Naive B cell (primary cell): Measurements from ENCODE around the gene TBC1D26. TPM values are rescaled to one million over a fixed set of nuclear protein-coding genes. Genes with fewer than 3 reads are reported as not detected.
"Not testable (repeated sequence)": the region's sequence is repeated elsewhere in the genome, so short reads cannot be mapped to it uniquely, and the experiment has no call there.

Experiments used
- ATAC-seq, 2 donors: fragments of 150-1000 bp; cut with Tn5 transposase; 2 replicates each; pipeline ENCODE4 v1.10.0; 2021; ENCODE audit warnings: low read depth in 2 of 2, mild to moderate bottlenecking in 2 of 2, moderate library complexity in 2 of 2
- DNase-seq: peaks from one replicate; pipeline ENCODE4 v3.0.0; 2022
- H3K27ac Mint-ChIP-seq, 6 donors: one replicate each; pipeline ENCODE4 v1.8.0; 2020 to 2022; ENCODE audit warnings: mild to moderate bottlenecking in 6 of 6, mixed read lengths in 6 of 6, moderate library complexity in 5 of 6, inconsistent platforms in 2 of 6
- H3K27me3 Mint-ChIP-seq, 3 donors: one replicate each; pipeline ENCODE4 v1.8.0; 2021 to 2022; ENCODE audit warnings: mixed read lengths in 3 of 3, mild to moderate bottlenecking in 1 of 3
- H3K36me3 Mint-ChIP-seq, 2 donors: one replicate each; pipeline ENCODE4 v1.8.0; 2020 to 2022; ENCODE audit warnings: mixed read lengths in 2 of 2, inconsistent platforms in 1 of 2, mild to moderate bottlenecking in 1 of 2
- H3K4me1 Mint-ChIP-seq, 3 donors: one replicate each; pipeline ENCODE4 v1.8.0; 2020 to 2022; ENCODE audit warnings: mixed read lengths in 3 of 3, inconsistent platforms in 1 of 3, mild to moderate bottlenecking in 1 of 3, moderate library complexity in 1 of 3
- H3K4me3 Mint-ChIP-seq, 8 donors: one replicate each; pipeline ENCODE4 v1.8.0; 2020 to 2022; ENCODE audit warnings: mild to moderate bottlenecking in 8 of 8, mixed read lengths in 8 of 8, moderate library complexity in 8 of 8, inconsistent platforms in 2 of 8
- H3K9me3 Mint-ChIP-seq, 7 donors: one replicate each; pipeline ENCODE4 v1.8.0; 2020 to 2022; ENCODE audit warnings: mixed read lengths in 7 of 7, mild to moderate bottlenecking in 5 of 7, inconsistent platforms in 2 of 7, moderate library complexity in 1 of 7
- polyA plus RNA-seq, 6 donors: library from polyadenylated mRNA; unstranded; fragments of 300-500 nt; fragmentation: Illumina TruSeq; gene quantifications; one replicate each; pipeline ENCODE4 v1.2.3, GENCODE V29; 2021; ENCODE audit warnings: low read depth in 6 of 6

Gene TBC1D26
- polyA plus RNA-seq, 6 donors from 2014 or later, result not detected

DNA sequence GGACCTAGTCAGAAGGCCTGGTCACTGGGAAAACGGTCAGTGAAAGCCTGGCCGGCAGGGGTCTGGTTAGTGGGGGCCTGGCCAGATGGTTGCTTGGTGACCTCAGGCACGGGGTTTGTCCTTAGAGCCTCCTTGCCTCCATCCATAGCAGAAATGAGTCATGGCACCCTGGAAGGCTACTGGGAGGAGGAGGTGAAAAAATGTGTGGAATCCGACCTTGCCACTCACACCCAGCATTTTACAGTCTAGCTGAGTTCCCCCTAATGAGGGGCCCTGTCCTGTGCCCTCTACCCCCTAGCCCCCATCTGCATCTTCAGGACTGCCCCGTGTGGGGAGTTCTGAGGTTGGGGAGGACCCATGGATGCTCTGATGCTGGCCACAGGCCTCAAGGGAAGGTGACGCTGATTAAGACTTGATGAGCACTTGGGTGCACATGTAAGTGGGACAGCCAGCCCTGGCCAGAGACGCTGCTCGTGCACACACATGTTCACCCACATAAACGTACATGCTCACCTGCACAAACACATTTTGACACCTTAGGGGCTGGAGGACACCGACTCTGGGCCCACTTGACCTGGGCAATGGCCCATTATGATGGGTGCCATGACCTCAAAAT lies 1.2 kb downstream of the TBC1D26 start:
- not testable (repeated sequence) for ATAC-seq, H3K27me3 Mint-ChIP-seq, DNase-seq, H3K36me3 Mint-ChIP-seq, H3K4me1 Mint-ChIP-seq, H3K27ac Mint-ChIP-seq, H3K4me3 Mint-ChIP-seq, H3K9me3 Mint-ChIP-seq

DNA sequence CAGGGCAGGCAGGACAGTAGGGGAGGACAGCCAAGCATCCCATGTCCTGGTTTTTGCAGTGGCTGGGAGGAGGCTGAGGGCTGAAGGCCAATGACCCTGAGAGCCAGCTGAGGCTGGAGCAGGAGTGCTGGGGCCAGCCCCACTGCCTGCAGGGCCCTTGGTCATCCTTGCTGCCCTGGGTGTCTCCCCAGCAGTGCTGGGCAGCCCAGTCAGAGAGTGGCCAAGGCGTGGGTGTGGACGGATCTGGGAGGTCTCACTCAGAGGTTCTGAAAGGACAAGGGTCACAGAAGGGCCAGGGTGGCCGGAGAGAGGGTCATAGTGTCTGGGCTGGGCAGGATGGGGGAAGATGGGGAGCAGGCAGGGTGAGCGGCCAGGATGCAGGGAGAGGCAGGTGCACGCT lies 4.5 kb downstream of the TBC1D26 start:
- H3K4me3 Mint-ChIP-seq, H3K27ac Mint-ChIP-seq, ATAC-seq, DNase-seq, H3K27me3 Mint-ChIP-seq, H3K36me3 Mint-ChIP-seq, H3K4me1 Mint-ChIP-seq, H3K9me3 Mint-ChIP-seq: not testable (repeated sequence)

DNA sequence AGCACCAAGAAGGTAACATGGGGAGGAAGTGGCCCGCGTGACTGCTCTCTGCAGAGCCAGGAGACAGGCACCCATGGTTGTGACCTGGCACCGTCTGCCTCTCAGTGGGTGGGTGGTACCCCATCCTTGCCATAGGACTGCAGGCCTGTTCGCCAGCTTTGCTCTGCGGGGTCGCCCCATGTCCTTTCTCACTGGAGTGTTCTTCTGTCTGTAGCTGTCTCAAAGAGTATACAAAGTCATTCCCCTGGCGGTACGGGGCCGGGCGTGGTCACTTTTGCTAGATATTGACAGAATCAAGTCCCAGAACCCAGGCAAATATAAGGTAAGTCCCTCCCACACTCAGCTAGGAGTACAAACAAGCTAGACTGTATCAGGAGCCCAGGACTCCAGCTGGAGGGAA lies 6.0 kb downstream of the TBC1D26 start:
- Mint-ChIP-seq H3K27me3 (peaks cover 0 to 8% (median 7%) of the 10 kb centered on the region in 3 donors), H3K4me1 (no peaks in the 10 kb centered on the region), H3K36me3 (no peaks in the 10 kb centered on the region), H3K9me3 (no peaks in the 10 kb centered on the region), H3K27ac (no peak overlapping the region), H3K4me3 (no peak overlapping the region)
- DNase-seq (no peak), ATAC-seq (no peak)

DNA sequence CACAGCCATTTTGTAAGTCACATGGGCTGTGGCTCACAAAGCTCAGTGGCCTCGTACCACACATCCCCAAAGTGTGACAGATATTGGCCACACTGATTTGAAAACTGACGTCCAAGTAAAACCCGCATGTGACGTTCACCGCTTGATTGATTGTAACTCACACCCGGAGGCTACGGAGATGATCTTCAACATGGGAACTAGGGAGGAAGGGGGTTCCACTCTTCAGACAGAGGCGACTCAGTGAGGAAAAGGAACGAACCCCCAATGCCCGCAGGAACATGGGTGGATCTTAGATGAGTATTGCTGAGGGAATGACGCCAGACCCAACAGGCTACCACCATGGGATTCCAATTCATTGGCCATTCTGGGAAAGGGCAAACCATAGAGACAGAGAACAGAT lies 7.2 kb downstream of the TBC1D26 start:
- not testable (repeated sequence) for H3K36me3 Mint-ChIP-seq, H3K27me3 Mint-ChIP-seq, H3K4me3 Mint-ChIP-seq, H3K4me1 Mint-ChIP-seq, H3K9me3 Mint-ChIP-seq, DNase-seq, ATAC-seq
- peak overlapping the region in 1 of 6 donors; percentile 2 for H3K27ac Mint-ChIP-seq

DNA sequence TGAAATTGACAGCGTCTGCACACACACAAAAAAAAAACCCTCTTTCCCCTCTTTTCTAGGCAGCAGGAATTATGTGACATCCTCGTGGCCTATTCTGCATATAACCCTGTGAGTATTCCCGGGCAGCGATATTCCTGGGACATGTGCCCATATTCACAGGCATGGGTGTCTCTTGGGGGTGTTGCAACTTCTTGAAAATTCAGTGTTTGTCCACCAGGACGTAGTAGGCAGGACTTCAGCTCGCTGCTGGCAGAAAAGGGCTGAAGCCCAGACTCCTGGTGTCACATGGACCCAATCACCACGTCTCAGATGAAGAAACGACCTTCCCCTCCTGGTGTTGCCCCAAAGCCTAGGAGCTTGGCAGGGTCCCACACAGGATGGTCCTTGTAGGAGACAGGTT lies 8.0 kb downstream of the TBC1D26 start:
- H3K27me3 Mint-ChIP-seq, H3K4me3 Mint-ChIP-seq, H3K9me3 Mint-ChIP-seq, H3K36me3 Mint-ChIP-seq, ATAC-seq, DNase-seq, H3K27ac Mint-ChIP-seq, H3K4me1 Mint-ChIP-seq: not testable (repeated sequence)

DNA sequence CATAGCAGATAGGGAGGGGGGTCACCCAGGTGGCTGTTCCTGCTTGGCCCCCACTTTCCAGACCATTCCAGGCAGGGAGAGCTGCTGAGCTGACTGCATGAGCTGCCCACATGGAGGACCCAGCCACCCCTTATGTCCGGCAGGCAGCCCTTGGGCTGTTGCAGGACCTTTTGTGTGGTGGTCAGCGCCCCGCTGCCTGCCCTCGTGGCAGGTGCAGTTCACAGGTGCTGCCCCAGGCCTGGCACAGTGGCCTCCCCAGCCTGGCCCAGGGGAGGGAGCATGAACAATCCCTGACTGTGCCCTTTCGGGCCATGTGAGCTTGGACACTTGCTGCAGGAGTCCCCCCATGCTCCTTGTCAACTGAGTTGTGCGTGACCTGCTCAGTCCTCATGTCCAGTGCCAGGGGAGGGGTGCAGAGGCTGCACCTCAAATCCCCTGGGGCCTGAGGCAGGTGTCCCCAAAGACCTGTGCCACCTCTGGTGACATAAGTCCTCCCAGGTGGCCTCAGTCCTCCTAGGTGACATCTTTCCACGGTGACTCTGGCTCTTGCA lies 8.6 kb downstream of the TBC1D26 start:
- Mint-ChIP-seq H3K27me3 (peaks cover 0 to 8% (median 7%) of the 10 kb centered on the region in 3 donors), H3K27ac (no peak overlapping the region), H3K36me3 (no peaks in the 10 kb centered on the region), H3K4me3 (no peak overlapping the region), H3K9me3 (no peaks in the 10 kb centered on the region), H3K4me1 (no peaks in the 10 kb centered on the region)
- no peak for ATAC-seq
- DNase-seq, result no peak

DNA sequence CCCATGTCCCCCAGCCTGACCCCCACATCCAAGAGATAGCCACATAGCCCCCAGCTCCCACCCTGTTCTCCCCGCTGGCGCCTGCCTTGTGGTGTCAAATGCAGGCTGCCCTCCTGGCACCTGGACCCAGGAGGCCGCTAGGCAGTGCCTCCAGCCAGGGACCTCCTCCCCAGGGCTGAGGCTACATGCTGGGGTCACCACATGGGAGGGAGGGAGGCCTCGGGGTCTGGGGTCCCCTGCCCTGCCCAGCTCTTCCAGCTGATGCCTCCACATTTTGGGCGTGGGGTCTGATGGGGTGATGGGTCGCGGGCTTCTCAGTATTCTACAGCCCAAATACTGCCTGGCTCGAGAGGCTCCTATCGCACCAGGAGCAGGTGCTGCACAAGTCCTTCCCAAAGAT lies 9.5 kb downstream of the TBC1D26 start:
- Mint-ChIP-seq H3K4me1 (peaks cover 0 to under 1% (median 0%) of the 10 kb centered on the region in 3 donors), H3K36me3 (no peaks in the 10 kb centered on the region), H3K4me3 (no peak overlapping the region), H3K9me3 (no peaks in the 10 kb centered on the region), H3K27me3 (peaks cover 0 to 8% (median 7%) of the 10 kb centered on the region in 3 donors), H3K27ac (no peak overlapping the region)
- ATAC-seq (no peak), DNase-seq (no peak)

DNA sequence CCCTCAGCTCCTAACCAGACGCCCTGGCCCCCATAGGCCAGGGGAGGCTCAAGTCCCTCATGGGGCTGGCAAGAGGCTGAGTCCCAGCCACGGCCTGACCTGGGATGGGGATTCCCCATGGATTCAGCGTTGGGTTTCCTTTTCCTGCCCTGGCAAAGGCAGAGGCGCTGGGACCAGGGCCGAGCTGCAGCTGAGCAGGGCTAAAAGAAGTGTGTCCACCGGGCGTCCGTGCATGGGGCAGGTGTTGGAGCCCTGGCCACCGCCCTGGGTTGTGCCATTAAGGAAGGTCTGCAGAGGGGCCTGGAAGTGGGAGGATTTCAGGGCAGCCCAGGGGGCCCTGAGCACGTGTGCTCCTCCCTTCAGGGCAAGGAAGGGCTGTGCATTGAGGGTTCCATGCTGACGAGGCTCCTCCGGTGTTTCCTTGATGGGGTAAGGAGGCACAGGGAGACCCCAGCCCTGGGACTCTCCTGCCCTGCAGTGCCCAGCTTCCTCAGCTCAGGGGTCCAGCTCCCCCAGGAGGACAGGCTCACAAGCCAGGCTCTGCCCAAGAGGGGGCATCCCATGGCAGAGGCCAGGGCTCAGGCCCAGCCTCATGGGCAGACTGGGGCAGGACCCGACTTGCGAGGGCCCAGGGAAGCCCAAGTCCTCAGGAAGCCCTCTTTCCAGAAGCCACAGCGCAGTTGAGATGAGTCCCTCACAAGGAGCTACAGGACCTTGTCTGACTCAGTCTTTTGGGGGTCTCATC lies 10.1 kb downstream of the TBC1D26 start:
- no peak for DNase-seq
- ATAC-seq, result no peak
- Mint-ChIP-seq H3K36me3 (no peaks in the 10 kb centered on the region), H3K27me3 (peaks cover 0 to 8% (median 7%) of the 10 kb centered on the region in 3 donors), H3K9me3 (peaks cover 0 to 2% (median 0%) of the 10 kb centered on the region in 7 donors), H3K27ac (no peak overlapping the region), H3K4me1 (peaks cover 0 to 6% (median 0%) of the 10 kb centered on the region in 3 donors), H3K4me3 (no peak overlapping the region)

DNA sequence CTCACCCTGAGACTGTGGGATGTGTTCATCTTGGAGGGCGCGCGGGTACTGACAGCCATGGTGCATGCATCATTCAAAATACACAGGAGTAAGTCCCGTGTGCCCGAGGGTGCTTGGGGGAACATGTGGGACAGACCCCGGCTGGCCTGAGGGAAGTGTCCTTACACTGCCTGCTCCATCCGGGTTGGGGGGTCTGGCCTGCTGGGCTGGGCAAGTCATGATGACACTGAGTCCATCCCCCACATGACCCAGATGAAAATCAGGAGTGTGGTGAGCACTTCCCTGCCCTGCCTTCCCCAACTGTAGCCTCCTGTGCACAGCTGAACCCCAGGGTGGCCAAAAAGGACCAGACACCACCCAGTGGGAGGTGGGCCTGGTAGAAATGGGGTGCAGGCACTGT lies 10.8 kb downstream of the TBC1D26 start:
- no peak for ATAC-seq
- peaks cover 0 to 9% (median 0%) of the 10 kb centered on the region in 3 donors for H3K4me1 Mint-ChIP-seq
- H3K36me3 Mint-ChIP-seq, result no peaks in the 10 kb centered on the region
- H3K27ac Mint-ChIP-seq, result no peak overlapping the region
- peaks cover 0 to 2% (median 0%) of the 10 kb centered on the region in 7 donors for H3K9me3 Mint-ChIP-seq
- DNase-seq, result no peak
- H3K27me3 Mint-ChIP-seq, result peaks cover 1 to 8% (median 7%) of the 10 kb centered on the region in 3 donors
- no peak overlapping the region for H3K4me3 Mint-ChIP-seq

DNA sequence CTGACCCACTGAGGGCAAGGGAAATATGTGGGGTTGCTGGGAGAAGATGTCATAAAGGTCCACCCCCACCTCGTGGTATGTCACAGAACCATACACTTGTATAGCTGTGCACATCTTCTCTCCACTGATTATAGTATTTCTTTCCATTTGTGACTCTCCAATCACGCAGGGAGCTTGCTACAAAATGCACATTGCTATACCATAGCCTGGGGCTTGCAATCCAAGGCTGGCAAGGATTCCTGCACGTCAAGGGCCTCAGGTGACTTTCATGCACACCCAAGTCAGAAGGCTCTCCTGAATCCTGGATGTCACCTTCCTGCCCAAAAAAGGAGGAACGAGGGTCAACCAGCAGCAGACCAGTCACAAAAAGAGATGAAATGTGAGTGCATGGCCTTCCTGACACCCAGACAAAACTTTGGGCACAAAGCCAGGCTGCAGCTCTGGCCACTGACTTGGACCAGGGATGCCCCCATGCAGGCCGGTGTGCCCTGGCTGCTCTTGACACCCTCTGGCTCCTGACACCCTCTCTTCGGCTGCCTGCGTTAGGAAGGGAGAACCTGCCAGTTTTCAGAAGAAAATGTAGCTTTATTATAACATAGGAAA lies 12.1 kb downstream of the TBC1D26 start:
- no peak for DNase-seq
- no peak for ATAC-seq
- H3K4me3 Mint-ChIP-seq, result no peak overlapping the region

DNA sequence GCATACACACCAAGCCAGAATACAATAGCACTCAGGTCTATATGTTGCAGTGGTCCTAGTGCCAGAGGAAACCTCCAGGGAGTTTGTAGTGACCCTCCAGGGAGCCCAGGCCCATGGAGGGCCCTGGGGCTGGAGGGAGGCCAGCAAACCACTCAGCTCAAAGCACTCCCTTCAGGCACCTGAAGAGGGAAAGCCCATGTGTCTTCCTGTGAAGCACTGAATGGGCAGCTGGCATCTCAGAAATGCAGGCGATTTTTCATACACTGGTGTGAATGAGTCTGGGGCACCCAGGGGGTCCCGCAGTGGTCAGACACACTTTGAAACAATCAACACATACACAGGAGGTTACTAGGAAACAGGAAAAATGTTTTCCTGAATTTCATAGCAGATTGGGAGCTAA lies 12.8 kb downstream of the TBC1D26 start:
- H3K27ac Mint-ChIP-seq, result no peak overlapping the region
- no peak for ATAC-seq
- H3K4me3 Mint-ChIP-seq, result no peak overlapping the region
- H3K27me3 Mint-ChIP-seq, result peaks cover 0 to 5% (median under 1%) of the 10 kb centered on the region in 3 donors
- peaks cover 0 to 2% (median 0%) of the 10 kb centered on the region in 7 donors for H3K9me3 Mint-ChIP-seq
- H3K4me1 Mint-ChIP-seq, result peaks cover 0 to 16% (median 0%) of the 10 kb centered on the region in 3 donors
- H3K36me3 Mint-ChIP-seq, result no peaks in the 10 kb centered on the region
- no peak for DNase-seq

More for the DNA sequence above, 12.1 kb downstream of the TBC1D26 start:
- H3K36me3 Mint-ChIP-seq, result no peaks in the 10 kb centered on the region
- H3K27ac Mint-ChIP-seq, result no peak overlapping the region
- H3K9me3 Mint-ChIP-seq, result peaks cover 0 to 2% (median 0%) of the 10 kb centered on the region in 7 donors
- peaks cover 5 to 7% (median 6%) of the 10 kb centered on the region in 3 donors for H3K27me3 Mint-ChIP-seq
- H3K4me1 Mint-ChIP-seq, result peaks cover 0 to 16% (median 0%) of the 10 kb centered on the region in 3 donors

DNA sequence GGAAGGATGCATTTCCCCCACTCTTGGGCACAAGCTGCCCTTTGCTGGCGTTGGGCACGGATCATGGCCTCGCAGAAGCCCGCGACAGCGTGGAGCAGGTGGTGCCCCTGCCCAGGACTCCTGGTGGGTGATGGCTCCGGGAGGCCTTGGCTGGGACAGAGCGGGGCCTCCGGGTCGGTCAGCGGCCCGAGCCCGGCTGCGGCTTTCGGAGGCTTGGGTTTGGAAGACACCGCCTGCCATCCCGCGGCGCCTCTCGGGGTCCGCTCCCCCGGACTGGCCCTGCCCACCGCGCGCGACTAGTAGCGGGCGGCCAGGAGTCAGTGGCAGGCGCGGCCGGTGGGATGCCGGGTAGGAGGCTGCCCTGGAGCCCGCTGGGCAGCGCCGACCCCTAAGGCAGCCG lies 17.3 kb downstream of the TBC1D26 start:
- not testable (repeated sequence) for H3K9me3 Mint-ChIP-seq, H3K27me3 Mint-ChIP-seq, H3K36me3 Mint-ChIP-seq, ATAC-seq, DNase-seq, H3K27ac Mint-ChIP-seq, H3K4me3 Mint-ChIP-seq
- peaks cover 0 to 16% (median 0%) of the 10 kb centered on the region in 3 donors for H3K4me1 Mint-ChIP-seq

DNA sequence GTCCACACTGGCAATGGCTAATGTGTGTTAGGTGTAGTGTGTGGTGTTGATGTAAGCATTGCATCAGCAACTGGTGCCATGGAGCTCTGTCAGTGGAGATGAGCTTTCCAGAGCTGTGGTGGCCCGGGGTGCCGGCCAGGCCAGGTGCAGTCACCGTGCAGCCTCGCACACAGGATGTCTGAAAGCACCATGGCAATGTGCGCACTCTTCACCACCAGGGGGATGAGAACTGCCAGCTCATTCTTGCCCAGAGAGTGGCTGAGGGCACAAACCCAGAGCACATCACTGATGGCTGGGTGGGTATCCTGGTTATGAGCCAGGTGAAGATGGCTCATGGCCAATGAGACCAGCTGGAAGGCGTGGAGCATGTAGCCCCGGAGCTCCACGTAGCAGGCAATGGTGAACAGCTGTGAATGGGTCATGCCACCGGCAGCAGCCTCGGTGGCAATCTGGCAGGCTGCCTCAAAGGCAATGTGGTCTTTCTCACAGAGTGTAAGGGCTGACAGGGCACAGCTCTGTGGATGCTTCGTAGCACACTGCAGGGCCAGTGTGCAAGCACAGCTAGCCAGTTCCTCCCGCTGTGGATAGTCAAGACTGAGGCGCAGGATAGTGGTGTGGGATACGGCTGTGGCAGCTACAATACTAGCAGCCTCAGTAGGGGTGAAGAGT lies 36.9 kb downstream of the TBC1D26 start:
- not testable (repeated sequence) for H3K27me3 Mint-ChIP-seq, H3K4me3 Mint-ChIP-seq, DNase-seq, H3K9me3 Mint-ChIP-seq, H3K27ac Mint-ChIP-seq, H3K36me3 Mint-ChIP-seq, ATAC-seq, H3K4me1 Mint-ChIP-seq
